ENCODE results near the gene CD99.
"Not testable (repeated sequence)": the region's sequence is repeated elsewhere in the genome, so short reads cannot be mapped to it uniquely, and the experiment has no call there.

The CD99 gene

DNA sequence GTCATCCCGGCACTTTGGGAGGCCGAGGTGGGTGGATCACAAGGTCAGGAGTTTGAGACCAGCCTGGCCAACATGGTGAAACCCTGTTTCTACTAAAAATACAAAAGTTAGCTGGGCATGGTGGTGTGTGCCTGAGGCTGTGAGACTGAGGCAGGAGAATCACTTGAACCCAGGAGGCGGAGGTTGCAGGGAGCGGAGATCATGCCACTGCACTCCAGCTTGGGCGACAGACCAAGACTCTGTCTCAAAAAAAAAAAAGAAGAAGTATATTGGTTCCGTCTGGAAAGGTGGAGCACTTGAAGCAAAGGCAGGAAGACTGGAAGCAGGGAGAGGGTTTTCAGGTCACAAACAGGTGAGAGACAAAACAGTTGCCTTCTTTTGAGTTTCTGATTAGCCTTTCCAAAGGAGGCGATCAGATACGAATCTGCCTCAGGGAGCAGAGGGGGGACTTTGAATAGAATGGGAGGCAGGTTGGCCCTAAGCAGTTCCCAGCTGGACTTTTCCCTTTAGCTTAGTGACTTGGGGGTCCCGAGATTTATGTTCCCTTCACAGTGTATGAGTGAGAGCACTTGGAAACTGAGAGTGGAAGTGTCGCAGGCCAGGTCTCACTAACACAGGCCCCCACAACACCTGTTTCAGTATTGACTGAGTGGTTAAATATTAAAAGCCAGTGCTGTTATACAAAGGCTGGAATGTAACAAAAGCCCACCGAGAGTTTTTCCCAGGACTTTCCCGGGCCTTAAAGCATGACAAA lies 89.6 kb downstream of the CD99 start:
- not testable (repeated sequence) for DNase-seq

GRCh38 chrX:2781226-2781571 lies 90.1 kb downstream of the CD99 start:
- no peak for DNase-seq

GRCh38 chrX:2781698-2782097 lies 90.6 kb downstream of the CD99 start:
- no peak for DNase-seq

- no peak for DNase-seq
These were observed 91.1 kb downstream of the CD99 start for GRCh38 chrX:2782171-2782570.

- no peak for DNase-seq
These were observed 91.7 kb downstream of the CD99 start for GRCh38 chrX:2782778-2783177.

DNA sequence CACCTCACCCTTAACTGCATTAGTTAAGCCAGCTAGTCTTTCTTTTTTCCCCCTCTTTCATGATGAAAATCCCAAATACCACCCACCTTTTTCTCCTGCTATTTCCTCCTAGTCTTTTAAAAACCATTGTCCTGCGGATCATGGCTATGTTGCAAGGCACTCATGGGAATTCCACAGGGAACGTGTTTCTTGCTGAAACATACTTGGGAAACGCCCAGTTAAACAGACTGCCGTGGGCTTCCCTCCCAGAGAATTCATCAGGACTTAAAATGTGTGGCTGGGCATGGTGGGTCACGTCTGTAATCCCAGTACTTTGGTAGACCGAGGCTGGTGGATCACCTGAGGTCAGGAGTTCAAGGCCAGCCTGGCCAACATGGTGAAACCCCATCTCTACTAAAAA lies 92.9 kb downstream of the CD99 start:
- no peak for DNase-seq

- DNase-seq: no peak
These were observed 94.4 kb downstream of the CD99 start for GRCh38 chrX:2785538-2785937.

DNA sequence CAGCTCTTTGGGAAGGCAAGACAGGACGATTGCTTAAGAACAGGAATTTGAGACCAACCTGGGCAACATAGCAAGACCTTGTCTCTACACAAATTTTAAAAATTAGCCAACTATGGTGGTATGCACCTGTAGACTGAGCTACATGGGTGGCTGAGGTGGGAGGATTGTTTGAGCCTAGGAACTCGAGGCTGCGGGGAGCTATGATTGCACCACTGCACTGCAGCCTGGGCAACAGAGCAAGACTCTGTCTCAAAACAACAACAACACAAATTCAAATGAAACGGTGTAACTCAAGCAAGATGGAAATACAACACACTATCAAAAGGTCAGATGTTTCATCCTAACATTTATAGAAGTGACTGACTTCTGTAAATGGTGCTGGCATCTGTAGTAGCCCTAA lies 97.9 kb downstream of the CD99 start:
- DNase-seq: no peak

DNA sequence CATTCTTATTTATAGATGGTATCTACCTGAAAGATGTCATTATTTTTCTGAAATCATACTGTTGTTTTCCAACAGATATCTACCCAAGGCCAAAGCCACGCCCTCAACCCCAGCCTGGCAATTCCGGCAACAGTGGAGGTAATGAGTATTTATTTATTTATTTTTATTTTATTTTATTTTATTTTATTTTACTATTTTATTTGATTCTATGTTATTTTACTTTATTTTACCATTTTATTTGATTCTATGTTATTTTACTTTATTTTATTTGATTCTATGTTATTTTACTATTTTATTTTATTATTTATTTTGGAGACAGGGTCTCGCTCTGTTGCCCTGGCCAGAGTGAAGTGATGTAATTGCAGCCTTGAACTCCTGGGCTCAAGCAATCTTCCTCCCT lies 98.5 kb downstream of the CD99 start:
- no peak for DNase-seq

All from GOT3 (cell line).